ENCODE results near the gene TMEM208. TPM values are rescaled to one million over a fixed set of nuclear protein-coding genes. Genes with fewer than 3 reads are reported as not detected.

Gene TMEM208
- total RNA-seq, 1 donor from 2014 or later: 49.2 TPM

DNA sequence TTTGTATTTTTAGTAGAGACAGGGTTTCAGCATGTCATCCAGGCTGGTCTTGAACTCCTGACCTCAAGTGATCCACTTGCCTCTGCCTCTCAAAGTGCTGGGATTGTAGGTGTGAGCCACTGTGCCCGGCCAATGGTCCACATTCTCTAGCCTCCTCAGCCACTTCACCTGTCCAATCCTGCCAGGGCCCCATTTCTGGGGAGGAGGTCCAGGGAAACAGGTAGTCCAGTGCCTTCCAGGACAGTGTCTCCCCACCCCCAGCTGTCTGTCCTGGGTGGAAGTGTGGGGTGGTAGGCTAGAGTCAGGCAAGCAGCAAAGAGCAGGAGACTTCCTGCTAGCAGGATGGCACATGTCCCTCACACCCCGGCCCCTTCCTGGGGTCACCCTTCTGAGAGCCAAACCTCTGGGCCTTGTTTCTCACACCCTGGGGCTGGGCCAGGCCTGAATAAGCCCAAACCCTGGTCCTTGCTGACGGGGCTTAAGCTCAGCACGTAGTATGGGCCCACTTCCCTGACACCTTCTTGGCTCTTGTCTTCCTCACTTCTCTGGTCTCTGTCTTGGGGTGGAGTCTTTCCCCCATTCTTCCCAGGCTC is 15.3 kb downstream of the TMEM208 start:
- peak overlapping the region; percentile 97 for H3K27ac Mint-ChIP-seq
- DNase-seq (ENCODE audit: extremely low spot score, unreplicated experiment): no peak
- H3K4me3 Mint-ChIP-seq: no peak overlapping the region
- TF ChIP-seq, protein P1, sequence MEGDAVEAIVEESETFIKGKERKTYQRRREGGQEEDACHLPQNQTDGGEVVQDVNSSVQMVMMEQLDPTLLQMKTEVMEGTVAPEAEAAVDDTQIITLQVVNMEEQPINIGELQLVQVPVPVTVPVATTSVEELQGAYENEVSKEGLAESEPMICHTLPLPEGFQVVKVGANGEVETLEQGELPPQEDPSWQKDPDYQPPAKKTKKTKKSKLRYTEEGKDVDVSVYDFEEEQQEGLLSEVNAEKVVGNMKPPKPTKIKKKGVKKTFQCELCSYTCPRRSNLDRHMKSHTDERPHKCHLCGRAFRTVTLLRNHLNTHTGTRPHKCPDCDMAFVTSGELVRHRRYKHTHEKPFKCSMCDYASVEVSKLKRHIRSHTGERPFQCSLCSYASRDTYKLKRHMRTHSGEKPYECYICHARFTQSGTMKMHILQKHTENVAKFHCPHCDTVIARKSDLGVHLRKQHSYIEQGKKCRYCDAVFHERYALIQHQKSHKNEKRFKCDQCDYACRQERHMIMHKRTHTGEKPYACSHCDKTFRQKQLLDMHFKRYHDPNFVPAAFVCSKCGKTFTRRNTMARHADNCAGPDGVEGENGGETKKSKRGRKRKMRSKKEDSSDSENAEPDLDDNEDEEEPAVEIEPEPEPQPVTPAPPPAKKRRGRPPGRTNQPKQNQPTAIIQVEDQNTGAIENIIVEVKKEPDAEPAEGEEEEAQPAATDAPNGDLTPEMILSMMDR (conservative IDR thresholded peaks at IDR 0.05): no peak
- H3K9me3 Mint-ChIP-seq: no peaks in the 10 kb centered on the region
- H3K27me3 Mint-ChIP-seq: no peaks in the 10 kb centered on the region
- peaks cover 2% of the 10 kb centered on the region for H3K36me3 Mint-ChIP-seq
- peaks cover 9% of the 10 kb centered on the region for H3K4me1 Mint-ChIP-seq (ENCODE audit: unreplicated experiment)

GRCh38 chr16:67243481-67243880 is 16.6 kb downstream of the TMEM208 start:
- TF ChIP-seq, protein P1 (conservative IDR thresholded peaks at IDR 0.05): no peak
- Mint-ChIP-seq H3K4me3 (no peak overlapping the region), H3K4me1 (ENCODE audit: unreplicated experiment) (peaks cover 18% of the 10 kb centered on the region)

DNA sequence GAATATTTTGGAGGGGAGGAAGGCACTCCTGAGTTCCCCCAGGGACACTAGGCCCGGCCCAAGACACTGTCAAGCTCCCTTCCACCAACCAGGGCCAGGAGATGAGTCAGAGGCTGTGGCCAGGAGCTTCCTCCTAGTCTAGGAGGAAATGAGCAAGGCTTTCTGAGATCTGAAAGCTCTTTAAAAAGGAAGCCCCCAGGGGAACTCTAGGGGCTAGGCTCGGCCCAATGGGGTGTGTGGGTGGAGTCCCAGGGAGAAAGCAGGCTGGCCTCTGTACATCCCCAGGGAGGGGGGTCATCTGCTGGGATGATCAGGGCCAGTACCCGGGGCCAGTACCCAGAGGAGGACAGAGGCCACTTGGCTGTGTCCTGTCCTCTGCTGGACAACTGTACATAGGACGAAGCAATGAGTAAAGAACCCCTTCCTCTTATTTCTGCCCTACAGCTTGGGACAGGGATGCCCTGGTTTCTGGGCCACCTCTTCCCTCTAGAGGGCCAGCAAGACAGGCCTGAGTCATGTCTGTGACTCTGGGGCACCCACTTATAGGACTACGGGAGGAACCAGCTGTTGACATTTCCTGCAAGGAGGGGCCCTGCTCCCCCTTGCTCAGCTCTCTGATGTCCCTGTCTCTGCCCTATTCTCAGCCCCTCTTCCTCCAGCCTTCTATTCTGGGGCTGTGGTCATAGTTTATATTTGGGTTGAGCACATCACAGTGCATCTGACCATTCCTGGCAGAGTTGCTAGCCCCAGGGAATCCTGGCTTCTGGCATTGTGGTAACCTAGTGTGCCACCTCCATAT is 17.7 kb downstream of the TMEM208 start:
- peaks cover 22% of the 10 kb centered on the region for H3K4me1 Mint-ChIP-seq (ENCODE audit: unreplicated experiment)
- peak overlapping the region; percentile 84 for H3K4me3 Mint-ChIP-seq
- TF ChIP-seq, protein P1 (conservative IDR thresholded peaks at IDR 0.05): no peak
- H3K27ac Mint-ChIP-seq: peak overlapping the region; percentile 89
- peaks cover 16% of the 10 kb centered on the region for H3K27me3 Mint-ChIP-seq
- no peak for DNase-seq (ENCODE audit: extremely low spot score, unreplicated experiment)
- H3K9me3 Mint-ChIP-seq: no peaks in the 10 kb centered on the region
- H3K36me3 Mint-ChIP-seq: no peaks in the 10 kb centered on the region

More at GRCh38 chr16:67243481-67243880, 16.6 kb downstream of the TMEM208 start:
- H3K9me3 Mint-ChIP-seq: no peaks in the 10 kb centered on the region
- peaks cover 10% of the 10 kb centered on the region for H3K27me3 Mint-ChIP-seq
- no peaks in the 10 kb centered on the region for H3K36me3 Mint-ChIP-seq
- DNase-seq (ENCODE audit: extremely low spot score, unreplicated experiment): no peak
- no peak overlapping the region for H3K27ac Mint-ChIP-seq

- Mint-ChIP-seq H3K27me3 (peaks cover 22% of the 10 kb centered on the region), H3K27ac (peak overlapping the region; percentile 89), H3K36me3 (no peaks in the 10 kb centered on the region), H3K4me3 (peak overlapping the region; percentile 84), H3K4me1 (ENCODE audit: unreplicated experiment) (peaks cover 28% of the 10 kb centered on the region), H3K9me3 (no peaks in the 10 kb centered on the region)
- DNase-seq (ENCODE audit: extremely low spot score, unreplicated experiment): no peak
- TF ChIP-seq, protein P1 (conservative IDR thresholded peaks at IDR 0.05): no peak
Observed at GRCh38 chr16:67245186-67245585, 18.3 kb downstream of the TMEM208 start.

- Mint-ChIP-seq H3K36me3 (no peaks in the 10 kb centered on the region), H3K9me3 (no peaks in the 10 kb centered on the region), H3K4me1 (ENCODE audit: unreplicated experiment) (peaks cover 31% of the 10 kb centered on the region), H3K27ac (peak overlapping the region; percentile 89), H3K27me3 (peaks cover 27% of the 10 kb centered on the region), H3K4me3 (peak overlapping the region; percentile 84)
- TF ChIP-seq, protein P1 (conservative IDR thresholded peaks at IDR 0.05): no peak
- DNase-seq (ENCODE audit: extremely low spot score, unreplicated experiment): no peak
Observed at GRCh38 chr16:67245674-67246080, 18.7 kb downstream of the TMEM208 start.

Measured in type B pancreatic cell (in vitro differentiated cells).